HG03342 (cell line): Measurements from ENCODE around the gene SVIL.

Experiments used
- ATAC-seq: cut with Tn5 transposase; IDR thresholded peaks from one replicate; pipeline ENCODE4 v1.9.1; 2021; ENCODE audit warnings: mild to moderate bottlenecking, moderate library complexity; ENCODE audit not compliant: unreplicated experiment

The SVIL gene

DNA sequence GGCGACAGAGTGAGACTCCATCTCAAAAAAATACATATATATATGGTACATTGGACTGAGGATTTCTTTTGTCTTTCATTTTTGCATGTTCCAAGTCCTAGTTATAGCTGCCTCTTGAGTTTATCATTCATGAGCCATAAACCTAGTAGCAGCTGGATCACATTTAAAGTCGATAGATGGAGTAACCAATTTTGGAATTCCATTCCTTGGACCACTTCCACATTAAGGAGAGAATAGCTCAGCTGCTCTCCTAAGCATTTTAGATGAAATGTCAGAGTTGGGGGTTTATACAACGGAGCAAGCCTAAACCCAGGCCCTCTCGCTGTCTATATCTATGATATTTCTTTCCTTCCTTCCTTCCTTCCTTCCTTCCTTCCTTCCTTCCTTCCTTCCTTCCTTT is 204.7 kb downstream of the SVIL start:
- ATAC-seq: no peak

DNA sequence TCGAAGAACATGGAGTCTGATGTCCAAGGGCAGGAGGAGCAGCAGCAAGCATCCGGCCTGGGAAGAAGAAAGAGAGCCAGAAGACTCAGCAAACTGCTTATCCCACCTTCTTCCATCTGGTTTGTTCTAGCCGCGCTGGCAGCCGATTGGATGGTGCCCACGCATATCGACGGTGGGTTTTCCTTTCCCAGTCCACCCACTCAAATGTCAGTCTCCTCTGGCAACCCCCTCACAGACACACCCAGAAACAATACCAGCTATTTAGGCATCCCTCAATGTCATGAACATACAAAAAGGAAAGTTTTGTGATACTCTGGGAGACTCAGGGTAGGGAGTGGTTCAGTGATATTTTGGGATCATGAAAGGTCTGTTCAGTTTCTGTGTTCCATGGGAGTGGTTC is 206.3 kb downstream of the SVIL start:
- no peak for ATAC-seq

DNA sequence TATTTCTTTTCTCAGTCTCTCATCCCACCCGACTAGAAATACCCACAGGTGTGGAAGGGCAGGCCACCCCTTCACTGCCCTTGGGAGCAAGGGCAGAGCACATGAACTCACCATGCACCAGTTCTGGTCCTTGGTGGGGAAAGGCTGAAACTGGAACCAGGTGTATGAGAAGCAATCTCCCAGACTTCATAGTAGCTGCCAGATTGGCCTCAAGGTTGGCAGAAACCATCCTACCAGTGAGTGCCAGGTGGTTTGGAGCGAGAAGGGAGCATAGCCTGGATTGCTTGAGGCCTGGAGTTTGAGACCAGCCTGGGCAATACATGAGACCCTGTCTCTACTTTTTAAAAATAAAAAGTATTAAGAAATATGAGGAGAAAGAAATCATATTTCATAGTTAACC is 207.1 kb downstream of the SVIL start:
- no peak for ATAC-seq

DNA sequence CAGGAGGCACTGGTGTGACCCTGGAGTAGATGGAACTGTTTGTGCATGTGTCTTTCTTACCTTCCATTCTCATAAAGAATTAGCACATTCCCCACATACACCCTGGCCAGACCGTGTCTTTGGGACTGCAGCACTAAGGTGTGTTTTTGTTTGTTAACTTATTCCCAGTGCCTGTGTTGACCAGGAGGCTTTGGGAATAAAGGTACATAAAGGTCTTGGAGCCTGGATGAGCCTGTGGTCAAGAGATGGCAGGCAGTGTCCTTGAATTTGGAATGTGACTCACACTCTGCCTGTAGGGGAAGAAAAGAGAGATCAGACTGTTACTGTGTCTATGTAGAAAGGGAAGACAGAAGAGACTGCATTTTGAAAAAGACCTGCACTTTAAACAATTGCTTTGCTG is 208.4 kb downstream of the SVIL start:
- no peak for ATAC-seq

DNA sequence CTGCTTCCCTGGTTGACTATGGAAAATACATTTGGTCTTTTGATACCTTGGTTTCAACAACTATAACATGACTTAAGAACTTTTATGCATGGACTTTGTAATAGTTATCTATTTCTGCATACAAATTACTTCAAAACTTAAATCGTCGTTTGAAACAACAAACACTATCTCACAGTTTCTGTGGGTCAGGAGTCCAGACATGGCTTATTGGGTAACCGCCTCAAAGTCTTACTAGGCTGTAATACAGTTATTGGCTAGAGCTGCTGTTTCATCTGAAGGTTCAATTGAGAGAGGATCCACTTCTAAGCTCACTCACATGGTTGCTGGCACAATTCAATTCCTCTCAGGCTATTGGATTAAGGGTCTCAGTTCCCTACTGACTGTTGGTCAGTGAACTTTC is 210.8 kb downstream of the SVIL start:
- no peak for ATAC-seq

DNA sequence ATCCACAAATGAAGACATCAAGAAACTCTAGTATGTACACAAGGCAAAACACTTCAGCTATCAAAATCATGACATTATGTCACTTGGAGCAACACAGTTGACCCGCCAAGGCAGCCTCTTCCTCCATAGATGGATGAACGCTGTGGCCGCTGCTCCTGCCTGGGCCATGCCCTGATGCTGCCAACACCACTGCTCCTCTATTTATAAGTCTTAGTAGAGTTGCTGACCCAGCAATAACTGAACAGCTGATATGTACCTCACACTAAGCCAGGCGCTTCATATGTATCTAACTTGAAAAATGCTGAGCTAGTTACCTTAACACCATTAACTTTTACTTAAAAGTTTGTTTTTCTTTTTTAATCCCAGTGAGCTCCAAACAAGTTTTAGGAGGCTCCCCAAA is 214.0 kb downstream of the SVIL start:
- ATAC-seq: no peak

DNA sequence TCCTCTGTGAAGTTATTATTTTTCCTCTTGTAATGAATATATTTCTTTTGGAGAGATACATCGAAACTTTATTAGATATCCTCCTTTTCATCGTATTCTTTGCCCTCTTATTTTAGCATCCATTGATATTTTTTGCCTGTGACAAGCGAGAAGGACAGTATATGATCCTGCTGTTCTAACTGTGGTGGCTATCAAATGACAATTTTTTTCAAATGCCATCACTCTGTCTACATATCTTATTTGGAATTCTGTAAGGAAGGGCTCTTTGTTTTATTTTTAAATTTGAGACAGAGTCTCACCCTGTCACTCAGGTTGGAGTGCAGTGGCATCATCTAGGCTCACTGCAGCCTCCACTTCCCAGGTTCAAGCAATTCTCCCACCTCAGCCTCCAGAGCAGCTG is 217.4 kb downstream of the SVIL start:
- no peak for ATAC-seq

DNA sequence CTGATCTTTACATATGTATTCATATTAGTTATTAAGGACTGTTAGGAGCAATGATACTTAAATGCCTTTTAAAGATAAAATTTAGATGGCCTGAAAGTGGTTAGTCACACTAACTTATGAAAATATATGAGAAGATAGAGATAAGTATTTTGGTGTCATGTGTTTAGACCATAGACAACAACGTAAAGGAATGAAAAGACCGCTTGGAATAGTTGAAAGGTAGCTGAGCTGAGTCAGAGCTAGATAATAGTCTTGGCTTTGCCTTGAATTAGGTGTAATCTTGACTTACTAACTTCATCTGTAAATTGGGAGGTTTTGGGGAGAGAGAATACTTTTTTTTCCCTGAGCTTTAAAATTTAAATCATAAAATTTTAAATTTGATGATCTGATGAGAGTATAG is 218.9 kb downstream of the SVIL start:
- no peak for ATAC-seq

DNA sequence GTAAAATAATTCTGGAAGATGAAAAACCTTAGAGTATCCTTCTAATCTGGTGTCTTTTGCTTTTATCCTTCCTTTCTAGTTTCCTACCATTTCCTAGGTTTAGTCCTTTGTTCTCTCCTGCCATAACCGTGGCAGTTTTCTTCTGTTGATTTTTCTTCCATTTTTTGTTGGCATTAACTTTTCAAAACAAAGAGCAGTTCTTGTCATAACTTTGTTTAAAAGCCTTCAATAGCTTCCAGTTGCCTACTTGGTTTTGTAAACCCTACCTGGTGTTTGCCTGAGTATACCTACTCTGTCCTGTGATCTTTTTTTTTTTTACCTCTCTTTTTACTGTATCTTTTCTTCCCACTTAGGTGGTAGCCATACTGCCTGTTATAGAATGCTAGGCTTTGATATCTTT is 220.3 kb downstream of the SVIL start:
- ATAC-seq: no peak

DNA sequence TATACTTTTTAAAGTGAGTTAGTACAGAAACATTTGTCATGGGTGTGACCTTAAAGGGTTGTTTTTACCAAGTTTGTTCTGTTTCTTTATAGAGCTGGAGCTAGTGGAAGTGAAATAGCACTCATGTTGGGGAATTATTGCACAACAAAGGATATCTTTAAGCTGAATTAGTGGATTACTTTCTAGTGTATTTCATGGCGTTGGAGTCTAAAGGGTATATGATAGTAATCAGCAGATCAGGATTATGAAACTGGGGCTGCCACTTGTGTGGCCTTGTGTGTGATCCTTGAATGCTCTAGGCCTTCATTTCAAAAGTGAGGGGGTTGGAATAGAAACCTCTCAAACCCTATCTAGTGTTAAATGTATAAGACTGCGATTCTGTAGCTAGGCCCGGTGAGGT is 222.3 kb downstream of the SVIL start:
- ATAC-seq: no peak

DNA sequence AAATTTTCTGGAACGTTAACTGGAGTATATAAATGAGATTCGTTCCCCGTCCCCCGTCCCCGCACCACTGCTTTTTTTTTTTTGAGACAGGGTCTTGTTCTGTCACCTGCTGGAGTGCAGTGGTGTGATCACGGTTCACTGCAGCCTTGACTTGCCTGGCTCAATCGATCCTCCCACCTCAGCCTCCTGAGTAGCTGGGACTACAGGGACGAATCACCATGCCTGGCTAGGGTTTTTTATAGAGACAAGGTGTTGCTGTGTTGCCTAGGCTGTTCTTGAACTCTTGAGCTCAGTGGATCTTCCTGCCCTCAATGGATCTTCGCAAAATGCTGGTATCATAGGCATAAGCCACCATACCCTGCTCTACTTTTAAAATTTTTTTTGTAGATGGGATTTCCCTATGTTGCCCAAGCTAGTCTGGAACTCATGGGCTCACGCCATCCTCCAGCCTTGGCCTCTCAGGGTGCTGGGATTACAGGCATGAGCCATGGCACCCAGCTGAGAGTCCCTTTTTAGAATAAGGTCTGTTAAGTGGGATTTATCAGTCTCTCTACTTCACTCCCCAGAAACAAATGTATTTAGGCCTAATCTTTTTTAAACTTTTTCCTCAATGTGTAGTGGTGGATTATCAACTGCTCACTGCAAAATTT is 223.0 kb downstream of the SVIL start:
- ATAC-seq: no peak

DNA sequence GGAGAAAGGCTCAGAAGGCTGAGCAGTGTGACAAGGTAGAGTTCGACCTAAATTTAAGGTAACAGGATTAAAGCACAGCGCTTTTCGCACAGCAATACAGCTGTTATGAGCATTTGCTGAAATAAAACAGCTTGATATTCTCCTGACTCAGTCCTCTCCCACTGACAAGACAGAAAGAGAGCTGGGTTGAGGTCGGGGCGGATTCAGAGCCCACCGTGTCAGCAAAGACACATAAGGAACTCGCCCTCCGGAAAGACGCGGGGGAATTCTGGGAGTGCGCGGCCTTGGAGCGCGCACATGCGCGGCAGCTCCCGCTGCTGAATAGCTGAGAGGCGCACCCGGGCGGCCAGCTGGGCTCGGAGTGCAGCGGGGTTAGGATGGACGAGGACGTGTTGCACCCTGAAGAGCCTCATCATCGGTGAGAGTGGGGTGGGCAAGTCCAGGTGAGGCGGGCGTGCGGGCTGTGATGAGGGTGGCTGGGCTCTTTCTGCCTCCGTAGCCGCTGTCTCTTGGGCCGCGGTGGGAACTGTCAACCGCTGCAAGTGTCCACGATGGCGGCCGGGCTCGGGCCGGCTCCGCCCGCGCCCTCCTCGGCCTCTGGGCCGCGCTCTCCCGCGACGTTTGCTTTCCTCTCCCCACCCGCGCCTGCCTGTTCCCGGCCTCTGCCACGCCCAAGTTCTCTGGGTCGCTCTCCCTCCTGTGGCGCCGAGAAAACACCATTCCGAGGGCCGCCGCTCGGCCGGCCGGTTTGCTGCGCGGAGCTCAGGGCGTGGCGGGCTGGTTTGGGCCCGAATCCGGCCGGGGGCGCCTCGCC is 225.3 kb downstream of the SVIL start:
- ATAC-seq: peak; percentile 63

DNA sequence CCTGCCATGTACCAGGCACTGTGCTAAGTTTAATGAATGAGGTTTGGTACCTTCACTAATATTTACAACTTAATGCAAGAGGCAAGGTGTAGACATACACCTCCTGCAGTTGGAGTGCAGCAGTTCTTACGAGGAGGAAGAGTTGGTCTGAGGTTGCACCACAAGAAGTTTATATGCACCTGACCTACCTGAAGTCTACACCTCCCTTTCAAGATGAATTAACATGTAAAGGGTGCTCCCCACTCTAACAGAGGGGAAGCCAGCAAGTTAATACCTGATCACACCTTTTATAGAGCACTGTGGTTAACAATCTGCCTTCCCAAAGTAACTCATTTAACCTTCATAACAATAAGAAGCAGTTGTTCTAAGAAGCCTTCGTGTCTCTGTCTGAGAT is 225.9 kb downstream of the SVIL start:
- ATAC-seq: peak; percentile 19
